Tibial nerve (tissue), 4 donors: ENCODE results near the gene FLRT1.

Experiments used
- CTCF ChIP-seq, 5 experiments: fragments of 200-600 bp in 3 of 5; fragments of 450-650 bp in 2 of 5; sonication (generic) in 3 of 5; IDR thresholded peaks; one replicate each; pipeline ENCODE4 v1.5.1; 2016 to 2019; ENCODE audit warnings: antibody characterized with exemption in 5 of 5, mild to moderate bottlenecking in 3 of 5, moderate library complexity in 2 of 5
- EP300 ChIP-seq, 2 donors: sonication (generic); formaldehyde crosslinking; IDR thresholded peaks; one replicate each; pipeline ENCODE4 v1.6.1; 2017; ENCODE audit warnings: antibody characterized with exemption in 2 of 2, mild to moderate bottlenecking in 1 of 2
- POLR2A ChIP-seq, 2 donors: fragments of 450-650 bp; IDR thresholded peaks; one replicate each; pipeline ENCODE4 v1.6.1; 2017; ENCODE audit warnings: antibody characterized with exemption in 2 of 2, mild to moderate bottlenecking in 2 of 2, moderate library complexity in 2 of 2

- TF ChIP-seq POLR2A (IDR thresholded peaks at IDR 0.05) (no peak), CTCF (IDR thresholded peaks at IDR 0.05) (no peak), EP300 (IDR thresholded peaks at IDR 0.05) (no peak)
Observed at GRCh38 chr11:64038500-64038899, 2.8 kb downstream of the FLRT1 start.
